Inflammatory macrophage (primary cell): Measurements from ENCODE around the gene BICRAL.
"Not testable (repeated sequence)": the region's sequence is repeated elsewhere in the genome, so short reads cannot be mapped to it uniquely, and the experiment has no call there.

Source experiments
- DNase-seq, 2 donors: peaks; one replicate each; pipeline ENCODE4 v3.0.0-alpha.2; 2020 to 2022

The BICRAL gene

DNA sequence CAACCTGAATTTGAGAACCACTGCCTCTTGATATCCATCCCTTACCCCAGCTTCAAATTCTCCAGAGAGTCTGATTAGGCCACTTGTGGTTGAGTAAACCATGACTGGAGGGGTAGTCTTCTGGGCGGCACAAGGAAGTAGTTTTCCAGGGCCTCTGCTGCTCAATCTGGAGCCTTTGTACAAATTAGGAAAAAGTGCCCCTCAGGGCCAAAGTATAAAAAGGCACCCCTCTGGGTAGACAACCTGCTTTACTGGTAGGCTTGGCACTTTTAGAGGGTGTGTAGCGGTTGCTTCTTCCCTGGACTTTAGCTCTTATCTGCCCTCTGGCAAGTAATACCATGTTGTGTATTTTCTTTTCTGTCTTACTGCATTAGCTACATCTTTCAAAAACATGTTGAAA, 64.7 kb downstream of the BICRAL start:
- no peak for DNase-seq

DNA sequence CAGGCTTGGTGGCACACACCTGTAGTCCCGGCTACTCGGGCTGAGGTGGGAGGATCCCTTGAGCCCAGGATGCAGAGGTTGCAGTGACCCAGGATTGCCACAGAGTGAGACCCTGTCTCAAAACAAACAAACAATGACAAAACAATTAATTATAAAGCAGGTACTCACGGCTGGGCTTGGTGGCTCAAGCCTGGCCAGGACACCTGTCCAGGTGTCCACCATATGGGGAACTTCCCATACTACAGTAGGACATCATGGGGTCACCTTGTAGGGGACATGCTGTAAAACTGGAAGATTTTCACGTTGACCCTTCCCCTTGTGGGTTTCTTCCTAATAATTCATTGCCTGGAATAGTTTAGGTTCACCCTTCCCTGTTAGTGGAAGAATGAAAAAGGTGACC, 66.8 kb downstream of the BICRAL start:
- DNase-seq, result no peak

DNA sequence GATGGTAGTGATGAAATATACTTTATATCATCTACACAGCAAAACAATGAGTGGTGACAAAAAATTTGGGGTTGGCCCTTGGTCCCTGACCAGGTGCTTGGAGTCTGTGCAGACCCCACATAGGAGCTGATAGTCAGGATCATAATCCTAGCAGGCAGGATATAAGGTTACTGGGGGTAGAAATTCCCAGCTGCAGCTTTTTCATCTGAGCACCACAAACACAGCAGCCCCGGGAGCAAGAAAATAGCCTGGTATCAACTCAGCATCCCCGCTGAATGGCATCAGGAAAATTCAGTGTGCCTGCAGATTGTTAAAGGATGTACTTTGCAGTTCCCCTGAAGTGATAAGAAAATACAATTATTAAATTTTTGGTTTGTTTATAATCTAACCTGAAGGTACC, 69.7 kb downstream of the BICRAL start:
- no peak for DNase-seq

DNA sequence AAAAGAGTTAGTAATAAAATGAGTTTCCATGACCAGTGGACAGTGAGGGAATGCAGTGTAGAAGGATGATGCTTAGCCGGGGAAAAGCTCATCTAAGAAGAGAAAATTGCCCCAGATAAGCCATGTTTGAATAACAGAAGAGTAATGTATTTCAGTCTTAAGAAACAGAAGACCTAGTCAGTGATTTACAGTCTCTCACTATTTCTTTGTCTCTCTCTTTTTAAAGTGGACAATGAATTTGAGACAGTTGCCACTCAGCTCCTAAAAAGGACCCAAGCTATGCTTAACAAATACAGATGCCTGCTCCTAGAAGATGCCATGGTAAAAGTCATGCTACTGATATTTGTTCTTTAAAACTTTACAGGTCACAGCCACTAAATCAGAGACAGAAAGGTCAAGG, 78.2 kb downstream of the BICRAL start:
- no peak for DNase-seq

DNA sequence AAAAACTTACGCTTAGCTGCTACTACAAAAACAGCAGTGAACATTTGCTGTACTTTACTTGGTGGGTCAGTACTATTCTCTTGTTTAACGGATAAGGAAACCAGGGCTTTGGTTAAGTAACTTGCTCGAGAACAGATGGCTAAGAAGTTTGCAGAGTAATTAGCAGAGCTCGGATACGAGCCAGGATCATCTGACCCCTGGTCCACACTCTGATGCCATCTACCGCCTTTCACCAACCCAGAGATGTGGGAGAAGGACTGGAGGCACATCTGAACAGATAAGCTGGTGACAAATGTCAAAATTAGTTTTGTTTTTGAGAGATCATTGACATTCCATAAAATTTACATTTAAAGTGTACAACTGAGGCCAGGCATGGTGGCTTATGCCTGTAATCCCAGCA, 78.6 kb downstream of the BICRAL start:
- no peak for DNase-seq

DNA sequence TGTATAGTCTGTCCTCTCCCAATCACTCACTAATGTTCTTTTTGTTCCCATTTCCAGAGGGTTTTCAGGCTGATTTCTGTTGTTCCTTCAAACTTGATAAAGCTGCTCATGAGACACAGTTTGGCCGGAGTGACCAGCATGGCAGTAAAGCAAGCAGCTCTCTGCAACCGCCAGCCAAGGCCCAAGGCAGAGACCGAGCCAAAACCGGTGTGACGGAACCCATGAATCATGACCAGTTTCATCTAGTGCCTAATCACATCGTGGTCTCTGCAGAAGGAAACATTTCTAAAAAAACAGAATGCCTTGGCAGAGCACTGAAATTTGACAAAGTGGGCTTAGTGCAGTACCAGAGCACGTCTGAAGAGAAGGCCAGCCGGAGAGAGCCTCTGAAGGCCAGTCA, 82.8 kb downstream of the BICRAL start:
- no peak for DNase-seq

DNA sequence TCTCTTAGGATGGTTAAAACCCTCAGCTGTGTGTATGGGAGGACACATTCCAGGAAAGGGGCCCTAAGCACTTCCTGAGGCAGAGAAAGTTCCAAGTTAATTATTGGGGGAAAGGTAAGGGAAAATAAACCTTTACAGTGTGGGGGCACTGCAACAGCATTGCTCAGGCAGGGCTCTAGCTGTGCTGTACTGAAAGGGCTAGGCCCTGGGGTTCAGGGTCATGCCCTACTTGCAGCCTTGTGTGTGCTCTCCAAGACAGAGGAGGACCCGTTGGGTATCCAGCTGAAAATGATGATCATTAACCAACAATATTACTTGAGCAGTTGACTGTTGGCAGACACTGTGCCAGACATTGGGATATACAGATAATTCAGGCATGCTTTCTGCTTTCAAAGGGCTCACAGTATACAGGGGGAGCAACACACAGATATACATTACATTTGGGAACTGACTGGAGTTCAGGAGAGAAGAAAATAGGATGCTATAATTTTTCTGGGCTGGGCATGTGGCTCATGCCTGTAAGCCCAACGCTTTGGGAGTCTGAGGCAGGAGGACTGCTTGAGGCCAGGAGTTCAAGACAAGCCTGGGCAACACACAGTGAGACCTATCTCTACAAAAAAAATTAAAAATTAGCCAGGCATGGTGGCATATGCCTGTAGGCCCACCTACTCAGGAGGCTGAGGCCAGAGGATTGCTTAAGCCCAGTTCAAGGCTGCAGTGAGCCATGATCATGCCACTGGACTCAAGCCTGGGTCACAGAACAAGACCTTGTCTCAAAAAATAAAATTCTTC, 88.5 kb downstream of the BICRAL start:
- no peak for DNase-seq

DNA sequence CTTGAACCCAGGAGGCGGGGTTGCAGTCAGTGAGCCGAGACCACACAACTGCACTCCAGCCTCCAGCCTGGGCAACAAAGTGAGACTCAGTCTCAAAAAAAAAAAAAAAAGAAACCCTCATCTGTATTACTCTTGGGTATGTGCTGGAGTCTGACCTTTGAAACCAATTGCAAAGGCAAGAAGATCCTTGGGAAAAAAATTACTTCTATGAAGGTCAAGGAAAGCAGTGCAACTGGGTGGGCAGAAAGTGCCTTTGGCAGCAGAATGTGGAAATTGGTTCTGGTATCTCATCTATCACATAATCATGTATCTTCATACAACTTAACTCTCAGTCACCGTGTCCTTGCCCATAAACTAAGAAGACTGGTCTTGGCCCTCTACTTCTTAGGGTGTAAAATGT, 89.9 kb downstream of the BICRAL start:
- no peak for DNase-seq

DNA sequence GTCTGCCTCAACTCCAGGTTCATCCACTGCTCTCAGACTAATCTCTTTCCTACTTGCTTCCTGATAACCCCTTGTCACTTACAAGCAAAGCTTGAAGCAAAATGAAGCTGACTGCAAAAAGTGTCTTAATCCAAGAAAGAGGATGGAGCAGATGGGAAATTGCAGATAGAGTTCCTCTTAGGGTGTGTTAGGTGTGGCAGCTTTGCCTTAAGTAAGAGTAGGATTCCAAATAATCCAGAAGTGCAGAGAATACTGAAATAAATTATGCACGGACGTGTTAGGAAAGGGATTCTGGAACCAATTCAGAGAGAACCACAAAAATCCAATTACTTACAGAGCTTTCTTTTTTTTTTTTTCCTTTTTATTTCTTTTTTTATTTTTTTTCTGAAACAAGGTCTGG, 91.5 kb downstream of the BICRAL start:
- no peak for DNase-seq

DNA sequence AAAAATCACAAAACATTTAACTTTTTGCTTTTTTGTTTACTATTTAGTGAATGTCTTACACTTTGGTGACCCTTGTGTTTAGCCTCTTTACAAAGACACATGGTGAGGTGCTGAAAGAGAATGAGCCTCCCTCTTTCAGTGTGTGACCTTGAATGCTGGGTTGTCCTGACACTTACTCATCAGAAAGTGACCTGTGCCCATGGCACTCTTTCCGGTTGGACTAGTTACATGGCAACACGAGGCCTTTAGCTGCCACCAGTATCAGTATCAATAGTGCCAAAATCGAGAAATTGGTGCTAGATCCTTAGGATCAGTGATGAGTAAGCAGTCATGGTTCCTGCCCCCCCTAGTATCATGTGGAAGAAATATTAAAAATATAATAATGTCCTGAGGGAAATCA, 95.8 kb downstream of the BICRAL start:
- no peak for DNase-seq

DNA sequence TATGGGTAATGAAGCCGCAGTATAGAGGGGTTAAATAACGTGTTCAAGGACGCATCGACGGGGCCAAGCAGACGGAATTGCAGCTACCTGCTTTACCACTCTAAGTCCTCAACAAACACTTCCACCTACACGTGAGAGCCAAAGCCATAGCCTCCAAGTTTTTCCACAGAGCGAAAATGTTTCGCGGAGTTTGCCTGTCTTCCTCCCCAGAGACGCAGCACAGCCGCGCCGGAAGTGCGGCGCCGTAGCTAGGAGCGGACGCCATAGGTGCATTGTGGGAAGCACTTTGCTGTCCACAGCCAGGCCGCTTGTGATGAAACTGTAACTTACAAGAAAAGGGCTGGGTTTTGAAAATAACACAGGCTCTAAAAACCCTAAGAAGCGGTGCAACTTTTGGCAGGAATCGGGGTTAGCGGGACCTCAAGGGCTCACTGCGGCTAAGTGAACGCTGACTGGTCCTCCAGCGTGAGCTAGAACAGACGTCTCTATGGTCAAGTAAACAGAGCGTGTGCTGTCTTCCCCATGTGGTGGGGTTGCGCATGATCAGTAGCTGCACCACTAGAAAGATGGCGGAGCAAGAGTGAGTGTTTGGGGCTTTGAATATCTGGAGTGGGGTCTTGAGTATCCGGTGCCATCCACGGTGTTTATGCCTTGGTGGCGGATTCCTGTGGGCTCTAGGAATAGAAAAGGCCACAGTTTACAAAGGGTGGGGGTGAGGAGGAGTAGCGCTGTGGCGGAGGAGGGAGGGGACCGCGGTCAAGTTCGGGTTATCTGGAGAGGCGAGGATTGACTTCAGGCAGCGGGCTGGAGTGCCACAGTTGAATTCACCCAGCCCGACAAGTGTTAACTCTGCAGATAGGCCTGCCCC, 97.8 kb downstream of the BICRAL start, which contains the start of gene RPL7L1:
TSS of gene RPL7L1 (plus strand) at position 245 of the 868 bp plus-strand sequence. CDS start at position 540, 295 bp downstream.
- DNase-seq, result peak; percentile 86 to 91

DNA sequence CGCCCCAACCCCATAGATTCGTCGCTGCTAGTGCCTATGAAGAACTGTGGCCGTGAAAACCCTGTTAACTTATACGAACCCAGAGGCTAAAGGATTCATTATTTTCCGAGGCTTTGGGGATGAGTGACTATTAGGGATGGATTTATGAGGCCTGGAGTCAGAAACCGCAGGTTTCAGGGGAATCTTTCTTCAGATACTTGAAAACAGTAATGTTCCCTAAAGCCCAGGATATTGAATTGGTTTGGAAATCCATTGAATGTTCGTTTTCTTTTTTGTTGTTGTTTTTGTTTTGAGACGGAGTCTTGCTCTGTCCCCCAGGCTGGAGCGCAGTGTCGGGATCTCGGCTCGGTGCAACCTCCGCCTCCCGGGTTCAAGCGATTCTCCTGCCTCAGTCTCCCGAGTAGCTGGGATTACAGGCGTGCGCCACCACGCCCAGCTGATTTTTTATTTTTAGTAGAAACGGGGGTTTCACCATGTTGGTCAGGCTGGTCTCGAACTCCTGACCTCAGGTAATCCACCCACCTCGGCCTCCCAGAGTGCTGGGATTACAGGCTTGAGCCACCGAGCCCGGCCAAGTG, 98.5 kb downstream of the BICRAL start:
- not testable (repeated sequence) for DNase-seq

DNA sequence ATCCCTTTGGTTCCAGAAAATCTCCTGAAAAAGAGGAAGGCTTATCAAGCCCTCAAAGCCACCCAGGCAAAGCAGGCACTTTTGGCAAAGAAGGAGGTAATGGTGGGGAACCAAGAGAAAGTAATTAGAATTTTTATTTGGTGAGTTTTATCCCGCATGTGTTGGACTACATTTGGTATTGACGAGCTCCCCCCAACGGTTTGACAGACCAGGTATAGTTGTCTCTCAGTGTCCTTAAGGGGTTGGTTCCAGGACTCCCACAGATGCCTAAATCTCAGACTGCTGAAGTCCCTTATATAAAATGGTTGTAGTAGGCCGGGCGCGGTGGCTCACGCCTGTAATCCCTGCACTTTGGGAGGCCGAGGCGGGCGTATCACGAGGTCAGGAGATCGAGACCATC, 99.0 kb downstream of the BICRAL start:
- not testable (repeated sequence) for DNase-seq

DNA sequence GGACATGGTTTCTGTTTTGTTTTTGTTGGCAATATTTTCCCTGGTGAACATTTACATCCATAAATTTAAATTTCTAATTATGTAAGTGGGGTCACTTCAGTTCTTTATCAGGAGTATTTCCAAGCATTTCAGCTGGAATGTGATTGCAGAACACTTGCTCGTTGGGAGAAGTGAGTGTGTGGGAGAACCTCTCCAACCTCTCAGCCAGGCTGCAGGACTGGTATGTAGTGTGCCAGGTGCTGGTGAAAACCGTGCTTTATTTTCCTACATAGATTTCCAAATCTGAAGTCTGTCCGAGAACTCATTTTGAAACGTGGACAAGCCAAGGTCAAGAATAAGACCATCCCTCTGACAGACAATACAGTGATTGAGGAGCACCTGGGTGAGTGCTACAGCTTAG, 103.8 kb downstream of the BICRAL start:
- no peak for DNase-seq

DNA sequence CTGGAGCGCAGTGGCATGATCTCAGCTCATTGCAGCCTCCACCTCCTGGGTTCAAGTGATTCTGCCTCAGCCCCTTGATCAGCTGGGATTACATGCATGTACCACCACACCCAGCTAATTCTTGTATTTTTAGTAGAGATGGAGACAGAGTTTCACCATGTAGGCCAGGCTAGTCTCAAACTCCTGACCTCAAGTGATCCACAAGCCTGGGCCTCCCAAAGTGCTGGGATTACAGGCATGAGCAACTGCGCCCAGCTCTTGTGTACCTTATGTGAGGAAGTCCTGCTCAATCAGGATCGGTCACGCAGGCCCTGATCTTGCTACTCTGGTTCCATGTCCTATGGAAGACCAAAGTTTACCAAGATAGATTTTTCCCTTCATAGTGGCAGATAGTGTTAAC, 106.3 kb downstream of the BICRAL start:
- not testable (repeated sequence) for DNase-seq

DNA sequence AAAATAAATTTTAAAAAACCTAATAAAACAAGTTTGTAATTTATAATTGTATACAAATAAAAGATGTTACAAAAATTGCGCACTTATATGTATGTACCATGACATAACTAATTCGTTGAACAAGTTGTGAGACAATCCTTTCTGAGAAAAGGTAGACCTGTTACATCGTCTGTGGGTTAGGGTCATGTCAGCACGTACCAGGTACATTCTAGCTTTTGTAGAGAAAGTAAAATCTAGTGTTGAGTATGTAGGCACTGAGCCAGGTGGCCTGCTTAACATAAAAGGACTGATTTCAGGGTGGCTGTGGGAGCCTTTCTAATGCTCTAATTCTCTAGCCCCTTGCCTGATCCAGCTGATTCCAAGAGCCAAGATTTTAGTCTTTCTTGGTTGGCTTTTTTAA, 108.0 kb downstream of the BICRAL start:
- no peak for DNase-seq

DNA sequence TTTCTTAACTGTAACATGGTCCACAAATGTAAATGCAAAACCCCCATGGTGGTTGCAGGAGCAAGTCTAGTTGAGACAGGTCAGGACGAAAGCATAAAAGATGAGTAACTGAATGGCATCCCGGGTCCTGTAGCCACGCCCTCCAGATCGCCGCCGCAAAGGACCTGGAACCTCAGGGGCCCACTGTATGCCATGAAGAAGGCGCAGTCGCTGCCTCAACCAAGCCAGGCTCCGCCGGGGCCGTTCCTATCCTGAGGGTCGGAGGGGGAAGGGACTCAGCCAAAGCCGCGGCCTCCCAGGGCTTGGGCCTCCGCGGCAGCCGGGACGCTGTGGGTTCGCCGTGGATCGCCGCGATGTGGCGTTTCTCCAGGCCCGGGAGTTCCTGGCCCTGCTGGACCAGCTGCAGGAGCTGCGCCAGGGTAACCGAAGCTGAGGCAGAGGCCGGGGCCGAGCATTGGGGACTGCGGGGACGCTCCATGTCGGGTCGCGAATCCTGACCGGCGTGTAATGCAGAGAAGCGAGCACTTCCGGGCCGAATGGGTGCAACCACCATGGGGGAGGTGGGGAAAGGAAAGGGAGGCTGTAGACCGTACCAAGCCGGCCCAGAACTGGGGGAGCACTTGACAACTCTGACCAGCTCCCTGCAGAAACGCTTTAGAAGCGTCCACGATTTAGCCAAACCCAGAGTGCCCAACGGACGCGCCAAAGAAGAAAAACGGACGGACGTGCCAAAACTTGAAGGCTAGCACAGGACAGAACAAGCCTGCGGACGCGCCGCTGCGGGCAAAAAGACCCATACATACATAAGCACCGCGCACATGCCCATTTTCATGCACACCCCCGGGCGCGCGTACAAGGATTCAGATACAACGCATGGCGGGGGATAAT, 108.7 kb downstream of the BICRAL start:
- peak; percentile 95 to 96 for DNase-seq

DNA sequence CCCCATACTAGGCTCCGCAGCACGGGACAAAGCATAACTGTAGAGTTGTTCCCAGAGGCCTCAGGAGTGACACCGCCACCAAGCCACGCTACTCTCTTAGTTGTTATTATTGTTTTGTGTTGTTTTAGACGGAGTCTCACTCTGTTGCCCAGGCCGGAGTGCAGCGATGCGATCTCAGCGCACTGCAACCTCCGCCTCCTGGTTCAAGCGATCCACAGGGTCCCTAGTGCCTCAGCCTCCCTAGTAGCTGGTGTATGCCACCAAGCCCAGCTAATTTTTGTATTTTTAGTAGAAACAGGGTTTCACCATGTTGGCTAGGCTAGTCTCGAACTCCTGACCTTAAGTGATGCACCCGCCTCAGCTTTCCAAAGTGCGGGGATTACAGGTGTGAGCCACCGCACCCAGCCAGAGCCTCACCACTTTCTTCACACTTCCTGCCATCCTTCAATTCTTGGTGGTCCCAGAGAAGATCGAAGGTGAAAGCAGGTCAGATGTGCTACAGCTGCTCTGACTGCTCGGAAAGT, 109.4 kb downstream of the BICRAL start:
- no peak for DNase-seq

DNA sequence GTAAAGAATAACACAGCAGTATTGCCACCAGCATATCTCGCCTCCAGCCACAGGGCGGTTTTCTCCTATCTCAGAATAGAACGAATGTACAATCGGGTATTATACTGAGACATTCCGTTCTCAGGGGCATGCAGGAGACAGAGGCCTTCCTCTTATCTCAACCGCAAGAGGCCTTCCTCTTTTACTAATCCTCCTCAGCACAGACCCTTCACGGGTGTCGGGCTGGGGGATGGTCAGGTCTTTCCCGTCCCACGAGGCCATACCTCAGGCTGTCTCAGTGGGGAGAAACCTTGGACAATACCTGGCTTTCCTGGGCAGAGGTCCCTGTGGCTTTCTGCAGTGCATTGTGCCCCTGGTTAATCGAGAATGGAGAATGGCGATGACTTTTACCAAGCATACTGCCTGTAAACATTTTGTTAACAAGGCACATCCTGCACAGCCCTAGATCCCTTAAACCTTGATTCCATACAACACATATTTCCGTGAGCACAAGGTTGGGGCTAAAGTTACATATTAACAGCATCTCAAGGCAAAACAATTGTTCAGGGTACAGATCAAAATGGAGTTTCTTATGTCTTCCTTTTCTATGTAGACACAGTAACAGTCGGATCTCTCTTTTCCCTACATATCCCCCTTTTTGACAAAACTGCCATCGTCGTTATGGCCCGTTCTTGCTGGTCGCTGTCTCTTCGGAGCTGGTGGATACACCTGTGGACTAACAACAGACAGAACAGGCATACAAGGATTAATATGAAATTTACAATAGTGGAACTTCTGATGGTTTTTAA, 112.4 kb downstream of the BICRAL start:
- DNase-seq, result not testable (repeated sequence)

DNA sequence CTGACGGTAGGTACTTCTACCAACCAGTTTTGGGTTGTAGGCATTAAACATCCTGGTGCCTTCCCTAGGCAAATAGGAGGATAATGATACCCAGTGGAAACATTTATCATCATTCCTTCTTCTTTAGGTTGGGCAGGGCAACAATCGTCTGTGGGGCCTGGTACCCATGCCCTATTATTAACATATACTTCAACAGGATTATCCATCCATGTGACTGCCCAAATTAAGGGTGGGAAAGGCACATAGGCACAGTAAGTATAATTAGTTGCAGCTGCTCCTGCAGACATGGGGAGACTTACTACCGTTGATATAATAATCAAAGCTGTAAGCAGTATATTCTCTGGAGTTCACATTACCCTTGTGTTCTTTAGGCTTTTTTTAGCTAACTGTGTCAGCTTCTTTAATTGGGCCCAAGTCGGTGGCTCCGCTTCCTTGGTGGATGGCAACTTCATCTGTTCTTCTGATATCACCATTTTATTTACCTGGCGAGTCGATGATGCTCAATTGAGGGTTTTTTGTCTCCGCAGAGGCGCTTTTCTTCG, 114.4 kb downstream of the BICRAL start:
- no peak for DNase-seq

DNA sequence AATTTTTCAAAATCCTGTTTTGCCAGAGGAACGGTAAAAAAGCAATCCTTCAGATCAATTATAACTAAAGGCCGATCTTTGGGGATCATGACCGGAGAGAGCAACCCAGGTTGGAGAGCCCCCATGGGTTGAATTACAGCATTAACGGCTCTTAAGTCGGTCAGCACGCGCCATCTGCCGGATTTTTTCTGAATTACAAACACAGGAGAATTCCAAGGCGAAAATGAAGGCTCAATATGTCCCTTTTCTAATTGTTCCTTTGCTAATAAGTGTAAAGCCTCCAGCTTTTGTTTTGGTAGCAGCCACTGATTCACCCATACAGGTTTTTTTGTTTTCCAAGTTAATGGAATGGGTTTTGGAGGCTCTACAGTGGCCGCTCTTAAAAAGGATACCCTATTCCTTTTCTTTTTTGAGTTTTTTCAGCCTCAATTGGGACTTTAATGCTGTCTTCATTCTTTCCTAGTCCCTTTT, 117.1 kb downstream of the BICRAL start:
- peak; percentile 77 to 82 for DNase-seq
